HepG2 (cell line): ENCODE data around the gene SLC25A11. TPM values are rescaled to one million over a fixed set of nuclear protein-coding genes. Genes with fewer than 3 reads are reported as not detected.

Experiments
- ATF3 ChIP-seq: sonication (generic); formaldehyde crosslinking; IDR thresholded peaks from 2 replicates; pipeline ENCODE4 v1.4.0; 2020; ENCODE audit warnings: missing genetic modification reagents
- CSRNP2 ChIP-seq: sonication (generic); formaldehyde crosslinking; conservative IDR thresholded peaks from 2 replicates; pipeline ENCODE4 v1.8.0; 2022; ENCODE audit warnings: low read depth, missing genetic modification reagents
- EP300 ChIP-seq, 3 experiments: sonication (generic) in 1 of 3; formaldehyde crosslinking in 1 of 3; IDR thresholded peaks; 2 replicates each; pipeline versions ENCODE4 v1.5.1 to v1.6.1; 2011 to 2020; ENCODE audit warnings: low read depth in 2 of 3, low read length in 2 of 3, borderline replicate concordance in 1 of 3, improper control_type of control experiment in 1 of 3, mild to moderate bottlenecking in 1 of 3, missing genetic modification reagents in 1 of 3, moderate library complexity in 1 of 3
- GABPA ChIP-seq, 2 experiments: IDR thresholded peaks; 2 replicates each; pipeline ENCODE4 v1.6.1; 2011 to 2016; ENCODE audit warnings: low read depth in 2 of 2, low read length in 1 of 2, missing biosample characterization in 1 of 2, missing genetic modification characterization in 1 of 2
- HMG20B ChIP-seq: conservative IDR thresholded peaks from 2 replicates; pipeline ENCODE4 v1.6.1; 2016; ENCODE audit warnings: missing genetic modification reagents, missing compliant biosample characterization
- MED8 ChIP-seq: sonication (generic); formaldehyde crosslinking; IDR thresholded peaks from 2 replicates; pipeline ENCODE4 v1.8.1; 2023; ENCODE audit warnings: mild to moderate bottlenecking, missing genetic modification reagents; ENCODE audit not compliant: insufficient replicate concordance
- NONO ChIP-seq, 2 experiments: fragments of 450-650 bp in 1 of 2; sonication (generic) in 1 of 2; formaldehyde crosslinking in 1 of 2; IDR thresholded peaks in 1 of 2; conservative IDR thresholded peaks in 1 of 2; 2 replicates each; pipeline versions ENCODE4 v1.6.1 to v1.8.0; 2017 to 2022; ENCODE audit warnings: mild to moderate bottlenecking in 1 of 2, missing genetic modification reagents in 1 of 2, moderate library complexity in 1 of 2
- NR2C2 ChIP-seq: sonication (generic); formaldehyde crosslinking; IDR thresholded peaks from 2 replicates; pipeline ENCODE4 v1.4.0; 2020; ENCODE audit warnings: missing genetic modification reagents, mild to moderate bottlenecking, moderate library complexity, borderline replicate concordance
- PHF21A ChIP-seq: sonication (generic); formaldehyde crosslinking; IDR thresholded peaks from 2 replicates; pipeline ENCODE4 v1.5.0; 2020; ENCODE audit warnings: mild to moderate bottlenecking, missing genetic modification reagents
- RARA ChIP-seq: IDR thresholded peaks from 2 replicates; pipeline ENCODE4 v1.6.1; 2016; ENCODE audit warnings: missing genetic modification reagents, missing compliant biosample characterization
- RBAK ChIP-seq: sonication (generic); formaldehyde crosslinking; IDR thresholded peaks from 2 replicates; pipeline ENCODE4 v1.5.1; 2020; ENCODE audit warnings: mild to moderate bottlenecking, missing genetic modification reagents
- REPIN1 ChIP-seq: sonication (generic); formaldehyde crosslinking; IDR thresholded peaks from 2 replicates; pipeline ENCODE4 v1.8.0; 2022; ENCODE audit warnings: missing genetic modification reagents, low read depth, mild to moderate bottlenecking, borderline replicate concordance
- SETDB1 ChIP-seq: sonication (generic); formaldehyde crosslinking; IDR thresholded peaks from 2 replicates; pipeline ENCODE4 v1.5.1; 2020; ENCODE audit warnings: missing genetic modification reagents, mild to moderate bottlenecking, borderline replicate concordance
- SKI ChIP-seq: fragments of 450-650 bp; IDR thresholded peaks from one replicate; pipeline ENCODE4 v1.6.1; 2018; ENCODE audit warnings: mild to moderate bottlenecking; ENCODE audit not compliant: partially characterized antibody
- SNAPC5 ChIP-seq: sonication (generic); formaldehyde crosslinking; IDR thresholded peaks from 2 replicates; pipeline ENCODE4 v1.8.1; 2023; ENCODE audit warnings: mild to moderate bottlenecking, missing genetic modification reagents, borderline replicate concordance
- TARDBP ChIP-seq: sonication (generic); formaldehyde crosslinking; IDR thresholded peaks from 2 replicates; pipeline ENCODE4 v1.8.0; 2022; ENCODE audit warnings: mild to moderate bottlenecking, missing genetic modification reagents
- YEATS2 ChIP-seq: sonication (generic); formaldehyde crosslinking; IDR thresholded peaks from 2 replicates; pipeline ENCODE4 v1.4.0; 2020; ENCODE audit warnings: missing genetic modification reagents, borderline replicate concordance
- ZBTB21 ChIP-seq: sonication (generic); formaldehyde crosslinking; IDR thresholded peaks from 2 replicates; pipeline ENCODE4 v1.4.0; 2020; ENCODE audit warnings: missing genetic modification reagents
- ZNF414 ChIP-seq: sonication (generic); formaldehyde crosslinking; IDR thresholded peaks from 2 replicates; pipeline ENCODE4 v1.5.0; 2020; ENCODE audit warnings: missing genetic modification reagents
- ZNF709 ChIP-seq: sonication (generic); formaldehyde crosslinking; IDR thresholded peaks from 2 replicates; pipeline ENCODE4 v1.5.0; 2020; ENCODE audit warnings: mild to moderate bottlenecking, missing genetic modification reagents
- ZNF792 ChIP-seq: IDR thresholded peaks from 2 replicates; pipeline ENCODE4 v1.6.1; 2016
- ZSCAN25 ChIP-seq: sonication (generic); formaldehyde crosslinking; IDR thresholded peaks from 2 replicates; pipeline ENCODE4 v1.8.0; 2022; ENCODE audit warnings: mild to moderate bottlenecking, missing genetic modification reagents
- polyA plus RNA-seq, 8 experiments: library from polyadenylated mRNA; depleted of rRNA in 3 of 8; stranded (reverse) in 7 of 8; unstranded in 1 of 8; fragments of >200 nt; fragmentation: Illumina TruSeq in 4 of 8; extraction: Trizol in 4 of 8; gene quantifications; 2 replicates each; pipeline versions ENCODE4 v1.2.1 to v1.2.3, GENCODE V29; 2011 to 2016; ENCODE audit warnings: low read depth in 4 of 8, missing spikeins in 1 of 8, mixed read lengths in 1 of 8; ENCODE audit not compliant: insufficient read depth in 1 of 8
- total RNA-seq, 5 experiments: library from RNA; depleted of rRNA; stranded (reverse); fragments of >200 nt; fragmentation: Illumina TruSeq; extraction: Trizol; gene quantifications; 2 replicates each; pipeline ENCODE4 v1.2.3, GENCODE V29; 2016; ENCODE audit warnings: low read depth in 1 of 5
- TF ChIP-seq, protein P1 (sequence below): sonication (generic); formaldehyde crosslinking; IDR thresholded peaks from 2 replicates; pipeline ENCODE4 v1.9.0; 2022; ENCODE audit warnings: missing genetic modification reagents, mild to moderate bottlenecking, borderline replicate concordance

SLC25A11 gene
- total and polyA plus RNA-seq, 2 of the 13 experiments (the other 11 are each of a cell fraction or from before 2014, with no cell fraction given): 35.4 to 47.2 TPM

DNA sequence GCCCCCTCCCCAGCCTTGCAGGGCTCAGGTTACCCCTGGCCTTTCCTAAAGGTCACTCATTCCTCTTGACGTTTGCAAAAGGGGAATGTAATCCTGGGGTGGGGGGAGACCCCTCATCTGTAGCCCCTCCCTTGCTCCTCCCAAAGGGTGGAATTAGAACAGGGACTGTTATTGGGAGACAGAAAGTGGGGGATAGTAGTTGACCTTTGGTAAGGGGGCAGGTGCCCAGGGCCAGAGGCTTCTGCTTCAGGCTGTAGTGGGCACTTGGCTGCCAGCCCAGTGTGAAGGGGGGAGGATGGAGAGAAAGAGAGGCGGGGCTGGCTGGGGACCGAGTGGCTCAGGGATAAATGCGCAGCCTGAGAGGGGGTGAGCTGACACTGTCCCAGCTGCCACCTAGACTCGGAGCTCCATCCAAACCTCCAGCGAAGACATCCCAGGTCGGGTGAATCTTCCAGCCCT lies 10.9 kb upstream of the SLC25A11 start, which contains the start of gene ENO3 (continued):
- TF ChIP-seq TARDBP (0 out of 2 replicates have a peak, but pooled peaks have one; percentile 17), REPIN1 (CRISPR knock-in tag) (peak; percentile 30; the same call in 1 of the 2 replicates), EP300 (IDR thresholded peaks at IDR 0.05; ENCODE audit: low read depth in 2 of 2, low read length in 2 of 2) (peak in 1 of 2 experiments; percentile 47; a peak in 1 of 4 replicates), EP300 (CRISPR knock-in tag; IDR thresholded peaks at IDR 0.05; ENCODE audit: borderline replicate concordance) (no peak), SETDB1 (CRISPR knock-in tag) (no peak), RARA (CRISPR knock-in tag) (peak; percentile 11; the same call in 1 of the 2 replicates), PHF21A (CRISPR knock-in tag) (peak; percentile 66), MED8 (CRISPR knock-in tag) (no peak), ZNF709 (CRISPR knock-in tag) (no peak), CSRNP2 (CRISPR knock-in tag) (no peak), HMG20B (CRISPR knock-in tag) (0 out of 2 replicates have a peak, but pooled peaks have one; percentile 21), SKI (no peak), ZNF792 (CRISPR knock-in tag) (peak; percentile 94), SNAPC5 (CRISPR knock-in tag) (no peak), ZBTB21 (CRISPR knock-in tag) (no peak), NR2C2 (CRISPR knock-in tag) (peak; percentile 67; the same call in 1 of the 2 replicates), ZNF414 (CRISPR knock-in tag) (0 out of 2 replicates have a peak, but pooled peaks have one; percentile 19), ZSCAN25 (CRISPR knock-in tag) (peak; percentile 86; the same call in 1 of the 2 replicates), NONO (IDR thresholded peaks at IDR 0.05) (no peak), NONO (CRISPR knock-in tag; conservative IDR thresholded peaks at IDR 0.05) (peak; percentile 76; the same call in 1 of the 2 replicates), YEATS2 (CRISPR knock-in tag) (no peak), ATF3 (CRISPR knock-in tag) (no peak), GABPA (IDR thresholded peaks at IDR 0.05; ENCODE audit: low read depth, low read length) (no peak), GABPA (CRISPR knock-in tag; IDR thresholded peaks at IDR 0.05; ENCODE audit: low read depth) (0 out of 2 replicates have a peak, but pooled peaks have one; percentile 30), RBAK (no peak)
- TF ChIP-seq, protein P1, sequence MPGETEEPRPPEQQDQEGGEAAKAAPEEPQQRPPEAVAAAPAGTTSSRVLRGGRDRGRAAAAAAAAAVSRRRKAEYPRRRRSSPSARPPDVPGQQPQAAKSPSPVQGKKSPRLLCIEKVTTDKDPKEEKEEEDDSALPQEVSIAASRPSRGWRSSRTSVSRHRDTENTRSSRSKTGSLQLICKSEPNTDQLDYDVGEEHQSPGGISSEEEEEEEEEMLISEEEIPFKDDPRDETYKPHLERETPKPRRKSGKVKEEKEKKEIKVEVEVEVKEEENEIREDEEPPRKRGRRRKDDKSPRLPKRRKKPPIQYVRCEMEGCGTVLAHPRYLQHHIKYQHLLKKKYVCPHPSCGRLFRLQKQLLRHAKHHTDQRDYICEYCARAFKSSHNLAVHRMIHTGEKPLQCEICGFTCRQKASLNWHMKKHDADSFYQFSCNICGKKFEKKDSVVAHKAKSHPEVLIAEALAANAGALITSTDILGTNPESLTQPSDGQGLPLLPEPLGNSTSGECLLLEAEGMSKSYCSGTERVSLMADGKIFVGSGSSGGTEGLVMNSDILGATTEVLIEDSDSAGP (CRISPR knock-in tag): peak; percentile 55; the same call in 1 of the 2 replicates
